ENCODE data around the gene TTC28. TPM values are rescaled to one million over a fixed set of nuclear protein-coding genes. Genes with fewer than 3 reads are reported as not detected.
"Not testable (repeated sequence)": the region's sequence is repeated elsewhere in the genome, so short reads cannot be mapped to it uniquely, and the experiment has no call there.

TTC28 gene
- total RNA-seq, 3 donors from 2014 or later = 0.66 to 0.90 (median 0.71) TPM

DNA sequence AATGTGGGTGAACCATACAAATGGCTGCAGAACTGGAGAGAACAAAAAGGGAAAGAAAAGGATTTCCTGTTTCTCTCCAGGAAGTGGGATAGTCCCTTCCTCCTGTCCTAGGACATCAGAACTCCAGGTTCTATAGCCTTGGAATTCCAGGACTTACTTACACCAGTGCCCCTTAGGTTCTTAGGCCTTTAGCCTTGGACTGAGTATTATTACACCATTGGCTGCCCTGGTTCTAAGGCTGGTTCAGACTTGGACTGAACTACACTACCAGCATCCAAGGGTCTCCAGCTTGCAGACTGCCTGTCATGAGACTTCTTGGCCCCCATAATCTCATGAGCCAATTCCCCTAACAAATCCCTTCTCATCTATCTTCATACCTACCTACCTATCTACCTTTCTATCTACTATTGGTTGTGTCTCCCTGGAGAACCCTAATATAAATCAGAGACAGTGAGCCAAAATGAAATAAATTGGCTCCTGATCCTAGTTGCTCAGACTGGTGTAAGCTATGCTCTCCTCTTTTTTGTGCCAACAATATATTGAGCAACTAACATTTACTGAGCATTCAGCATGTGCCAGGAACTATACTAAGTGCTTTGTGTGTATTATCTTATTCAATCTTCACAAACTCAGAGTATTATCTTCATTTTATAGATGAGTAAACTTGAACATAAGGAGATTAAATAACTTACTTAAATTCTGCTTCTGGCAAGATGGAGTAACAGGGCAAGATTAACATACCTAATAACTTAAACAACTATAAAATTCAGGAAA lies 303.7 kb downstream of the TTC28 start:
- no peaks in the 10 kb centered on the region for H3K27me3 Mint-ChIP-seq (ENCODE audit: low read depth)
- H3K9me3 Mint-ChIP-seq = peaks cover 3% of the 10 kb centered on the region
- no peak for ATAC-seq
- no peak for DNase-seq
- no peaks in the 10 kb centered on the region for H3K36me3 Mint-ChIP-seq (ENCODE audit: insufficient read depth)
- no peaks in the 10 kb centered on the region for H3K4me1 Mint-ChIP-seq (ENCODE audit: low read depth)
- H3K4me3 Mint-ChIP-seq = no peak overlapping the region

DNA sequence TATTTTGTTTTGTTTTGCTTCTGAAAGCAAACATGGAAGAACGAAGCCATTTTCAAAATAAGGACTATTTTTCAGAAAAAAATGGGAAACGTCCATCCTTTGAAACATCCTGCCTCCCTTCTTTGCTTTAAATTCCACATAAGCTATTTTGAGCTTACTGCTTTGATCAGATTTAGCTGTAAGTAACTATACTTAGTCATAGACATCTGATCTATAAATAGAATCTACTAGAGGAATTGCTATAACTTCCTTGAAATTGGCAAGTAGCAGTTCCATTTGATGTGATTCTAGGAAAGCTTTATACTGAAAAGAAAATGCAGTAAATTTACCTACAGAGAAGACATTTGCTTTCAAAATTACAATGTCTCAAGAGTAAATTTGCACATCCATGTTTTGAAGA lies 305.8 kb downstream of the TTC28 start:
- DNase-seq (no peak), ATAC-seq (no peak)
- H3K27me3 Mint-ChIP-seq (ENCODE audit: low read depth) = no peaks in the 10 kb centered on the region
- H3K4me3 Mint-ChIP-seq = no peak overlapping the region
- peaks cover 6% of the 10 kb centered on the region for H3K4me1 Mint-ChIP-seq (ENCODE audit: low read depth)
- peaks cover 3% of the 10 kb centered on the region for H3K9me3 Mint-ChIP-seq
- no peaks in the 10 kb centered on the region for H3K36me3 Mint-ChIP-seq (ENCODE audit: insufficient read depth)

DNA sequence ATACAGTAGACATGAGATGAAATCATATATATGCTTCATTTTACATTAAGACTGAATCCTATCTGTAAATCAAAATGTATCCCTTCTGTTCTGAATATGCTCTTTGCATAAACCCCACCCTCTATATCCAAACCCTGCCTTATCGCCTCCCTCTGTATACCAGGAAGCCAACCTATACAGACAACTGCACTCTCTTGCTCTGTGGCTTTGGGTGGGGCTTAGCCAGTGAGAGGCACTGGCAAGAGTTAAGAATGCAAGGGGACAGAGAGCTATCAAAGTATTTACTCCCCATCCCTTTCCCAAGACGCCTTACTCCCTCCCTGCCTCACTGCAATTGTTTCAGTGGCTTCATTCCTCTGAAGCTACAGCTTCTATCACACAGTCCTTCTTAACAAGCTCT lies 309.8 kb downstream of the TTC28 start:
- Mint-ChIP-seq H3K36me3 (ENCODE audit: insufficient read depth) (no peaks in the 10 kb centered on the region), H3K4me1 (ENCODE audit: low read depth) (peaks cover 6% of the 10 kb centered on the region), H3K9me3 (peaks cover 6% of the 10 kb centered on the region)

DNA sequence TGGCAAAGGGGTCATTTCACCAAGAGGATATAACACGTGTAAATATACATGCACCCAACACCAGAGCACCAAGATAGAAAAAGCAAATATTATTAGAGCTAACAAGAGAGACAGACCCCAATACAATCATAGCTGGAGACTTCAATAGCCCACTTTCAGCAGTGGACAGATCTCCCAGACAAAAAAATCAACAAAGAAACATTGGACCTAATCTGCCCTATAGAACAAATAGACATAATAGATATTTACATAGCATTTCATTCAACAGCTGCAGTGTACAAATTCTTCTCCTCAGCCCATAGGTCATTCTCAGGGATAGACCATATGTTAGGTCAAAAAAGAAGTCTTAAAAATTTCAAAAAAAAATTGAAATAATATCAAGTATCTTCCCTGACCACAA lies 312.8 kb downstream of the TTC28 start:
- no peak for DNase-seq
- Mint-ChIP-seq H3K4me3 (no peak overlapping the region), H3K27me3 (ENCODE audit: low read depth) (peaks cover 10% of the 10 kb centered on the region), H3K9me3 (peaks cover 19% of the 10 kb centered on the region), H3K4me1 (ENCODE audit: low read depth) (peaks cover 6% of the 10 kb centered on the region), H3K36me3 (ENCODE audit: insufficient read depth) (peaks cover 3% of the 10 kb centered on the region)
- ATAC-seq = no peak

More for the DNA sequence above, 309.8 kb downstream of the TTC28 start:
- ATAC-seq = no peak
- no peak for DNase-seq
- peaks cover 10% of the 10 kb centered on the region for H3K27me3 Mint-ChIP-seq (ENCODE audit: low read depth)
- no peak overlapping the region for H3K4me3 Mint-ChIP-seq

DNA sequence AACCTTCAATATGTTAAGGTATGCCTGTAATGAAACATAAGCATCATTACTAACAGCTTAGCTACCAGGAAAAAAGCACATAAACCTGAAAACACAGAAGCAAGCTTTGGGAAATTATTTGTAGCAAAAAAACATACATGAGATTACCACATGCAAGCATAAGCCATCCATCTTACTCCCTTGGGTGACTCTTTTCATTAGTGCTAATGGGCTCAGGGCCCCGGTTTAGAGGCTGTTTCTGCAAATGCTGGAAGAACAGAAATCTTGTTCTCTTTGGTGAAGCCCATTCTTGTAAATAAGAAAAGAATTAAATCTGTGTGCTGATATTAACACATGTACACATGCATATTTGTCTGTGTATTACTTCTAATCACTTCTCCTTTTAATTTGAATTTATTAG lies 314.3 kb downstream of the TTC28 start:
- Mint-ChIP-seq H3K9me3 (peaks cover 20% of the 10 kb centered on the region), H3K4me3 (no peak overlapping the region), H3K27me3 (ENCODE audit: low read depth) (peaks cover 10% of the 10 kb centered on the region), H3K4me1 (ENCODE audit: low read depth) (peaks cover 6% of the 10 kb centered on the region), H3K36me3 (ENCODE audit: insufficient read depth) (peaks cover 3% of the 10 kb centered on the region)
- DNase-seq (no peak), ATAC-seq (no peak)

DNA sequence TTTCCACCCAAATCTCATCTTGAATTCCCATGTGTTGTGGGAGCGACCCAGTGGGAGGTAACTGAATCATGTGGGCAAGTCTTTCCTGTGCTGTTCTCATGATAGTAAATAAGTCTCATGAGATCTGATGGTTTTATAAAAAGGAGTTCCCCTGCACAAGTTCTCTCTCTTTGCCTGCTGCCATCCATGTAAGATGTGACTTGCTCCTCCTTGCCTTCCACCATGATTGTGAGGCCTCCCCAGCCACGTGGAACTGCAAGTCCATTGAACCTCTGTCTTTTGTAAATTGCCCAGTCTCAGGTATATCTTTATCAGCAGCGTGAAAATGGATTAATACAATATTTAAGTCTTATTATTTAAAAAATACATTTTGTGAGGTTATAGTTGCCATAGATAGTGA lies 315.5 kb downstream of the TTC28 start:
- not testable (repeated sequence) for ATAC-seq; H3K36me3 Mint-ChIP-seq (ENCODE audit: insufficient read depth); H3K4me1 Mint-ChIP-seq (ENCODE audit: low read depth); DNase-seq; H3K4me3 Mint-ChIP-seq
- Mint-ChIP-seq H3K27me3 (ENCODE audit: low read depth) (peaks cover 10% of the 10 kb centered on the region), H3K9me3 (peaks cover 20% of the 10 kb centered on the region)

DNA sequence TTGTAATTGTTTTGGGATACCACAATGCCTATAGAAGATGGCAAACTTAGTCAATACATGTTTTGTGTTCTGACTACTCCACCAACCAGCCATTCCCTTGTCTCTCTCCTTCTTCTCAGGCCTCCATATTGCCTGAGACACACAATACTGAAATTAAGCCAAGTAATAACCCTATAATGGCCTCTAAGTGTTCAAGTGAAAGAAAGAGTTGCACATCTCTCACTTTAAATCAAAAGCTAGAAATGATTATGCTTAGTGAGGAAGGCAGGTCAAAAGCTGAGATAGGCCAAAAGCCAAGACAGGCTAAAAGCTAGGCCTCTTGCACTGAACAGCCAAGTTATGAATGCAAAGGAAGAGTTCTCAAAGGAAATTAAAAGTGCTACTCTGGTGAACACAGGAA lies 318.7 kb downstream of the TTC28 start:
- DNase-seq (no peak), ATAC-seq (no peak)
- Mint-ChIP-seq H3K36me3 (ENCODE audit: insufficient read depth) (peaks cover 3% of the 10 kb centered on the region), H3K4me3 (no peak overlapping the region), H3K27me3 (ENCODE audit: low read depth) (peaks cover 2% of the 10 kb centered on the region), H3K9me3 (peaks cover 14% of the 10 kb centered on the region), H3K4me1 (ENCODE audit: low read depth) (no peaks in the 10 kb centered on the region)

DNA sequence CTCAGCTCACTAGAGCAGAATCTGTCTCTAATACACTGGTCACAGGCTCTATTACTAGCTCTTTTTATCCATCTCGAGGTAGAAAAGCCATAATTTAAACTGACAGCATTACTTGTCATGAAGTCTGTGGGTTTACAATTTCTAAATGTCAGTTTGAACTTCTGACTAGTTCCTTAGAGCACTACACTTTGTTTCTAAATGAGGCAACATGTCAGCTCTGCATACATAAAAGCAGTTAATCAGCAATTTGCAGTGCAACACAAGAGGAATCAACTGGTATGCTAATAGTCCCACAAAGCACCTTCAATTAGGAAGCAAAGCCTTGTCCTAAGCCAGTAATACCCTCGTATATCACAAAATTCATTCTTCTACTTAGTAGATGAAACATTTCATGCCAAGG lies 321.3 kb downstream of the TTC28 start:
- Mint-ChIP-seq H3K36me3 (ENCODE audit: insufficient read depth) (peaks cover 3% of the 10 kb centered on the region), H3K4me1 (ENCODE audit: low read depth) (no peaks in the 10 kb centered on the region), H3K9me3 (peaks cover 11% of the 10 kb centered on the region), H3K27me3 (ENCODE audit: low read depth) (no peaks in the 10 kb centered on the region), H3K4me3 (no peak overlapping the region)
- no peak for ATAC-seq
- DNase-seq = no peak

DNA sequence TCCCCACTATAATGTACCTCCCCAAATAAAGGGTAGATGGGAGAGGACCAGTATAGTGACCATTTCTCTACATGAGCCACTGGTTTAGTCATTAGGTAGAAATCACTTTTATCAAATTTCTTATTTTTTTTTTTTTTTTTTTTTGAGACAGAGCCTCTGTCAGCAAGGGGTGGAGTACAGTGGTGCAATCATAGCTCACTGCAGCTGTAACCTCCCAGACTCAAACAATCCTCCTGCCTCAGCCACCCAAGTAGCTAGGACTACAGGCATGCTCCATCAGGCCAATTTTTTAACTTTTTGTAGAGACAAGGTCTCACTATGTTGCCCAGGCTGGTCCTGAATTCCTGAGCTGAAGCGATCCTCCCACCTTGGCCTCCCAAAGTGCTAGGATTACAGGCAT lies 322.4 kb downstream of the TTC28 start:
- ATAC-seq = no peak
- H3K27me3 Mint-ChIP-seq (ENCODE audit: low read depth) = no peaks in the 10 kb centered on the region

DNA sequence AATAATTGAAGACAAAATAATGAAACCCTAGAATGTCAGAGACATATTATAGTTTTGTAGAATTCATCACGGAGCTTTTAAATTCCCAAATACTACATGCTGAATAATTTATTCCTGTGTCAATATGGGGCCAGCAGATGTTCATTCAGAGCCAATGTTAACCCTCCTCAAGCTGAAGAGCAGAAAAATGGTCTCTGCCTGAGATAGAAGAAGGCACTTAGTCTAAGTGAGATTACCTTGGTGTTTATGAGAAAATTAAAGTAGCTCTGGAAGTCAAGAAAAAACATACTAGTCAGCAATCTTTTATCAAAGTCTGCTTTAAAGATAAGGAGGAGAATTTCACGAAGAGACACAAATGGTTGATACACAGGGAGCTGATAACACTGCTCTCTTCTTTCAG lies 328.2 kb downstream of the TTC28 start:
- H3K27me3 Mint-ChIP-seq (ENCODE audit: low read depth) = peaks cover 5% of the 10 kb centered on the region
- H3K36me3 Mint-ChIP-seq (ENCODE audit: insufficient read depth) = no peaks in the 10 kb centered on the region
- no peaks in the 10 kb centered on the region for H3K9me3 Mint-ChIP-seq
- ATAC-seq (no peak), DNase-seq (no peak)
- no peaks in the 10 kb centered on the region for H3K4me1 Mint-ChIP-seq (ENCODE audit: low read depth)
- no peak overlapping the region for H3K4me3 Mint-ChIP-seq

More for the DNA sequence above, 322.4 kb downstream of the TTC28 start:
- Mint-ChIP-seq H3K9me3 (peaks cover 4% of the 10 kb centered on the region), H3K4me1 (ENCODE audit: low read depth) (no peaks in the 10 kb centered on the region), H3K4me3 (no peak overlapping the region), H3K36me3 (ENCODE audit: insufficient read depth) (no peaks in the 10 kb centered on the region)
- no peak for DNase-seq

DNA sequence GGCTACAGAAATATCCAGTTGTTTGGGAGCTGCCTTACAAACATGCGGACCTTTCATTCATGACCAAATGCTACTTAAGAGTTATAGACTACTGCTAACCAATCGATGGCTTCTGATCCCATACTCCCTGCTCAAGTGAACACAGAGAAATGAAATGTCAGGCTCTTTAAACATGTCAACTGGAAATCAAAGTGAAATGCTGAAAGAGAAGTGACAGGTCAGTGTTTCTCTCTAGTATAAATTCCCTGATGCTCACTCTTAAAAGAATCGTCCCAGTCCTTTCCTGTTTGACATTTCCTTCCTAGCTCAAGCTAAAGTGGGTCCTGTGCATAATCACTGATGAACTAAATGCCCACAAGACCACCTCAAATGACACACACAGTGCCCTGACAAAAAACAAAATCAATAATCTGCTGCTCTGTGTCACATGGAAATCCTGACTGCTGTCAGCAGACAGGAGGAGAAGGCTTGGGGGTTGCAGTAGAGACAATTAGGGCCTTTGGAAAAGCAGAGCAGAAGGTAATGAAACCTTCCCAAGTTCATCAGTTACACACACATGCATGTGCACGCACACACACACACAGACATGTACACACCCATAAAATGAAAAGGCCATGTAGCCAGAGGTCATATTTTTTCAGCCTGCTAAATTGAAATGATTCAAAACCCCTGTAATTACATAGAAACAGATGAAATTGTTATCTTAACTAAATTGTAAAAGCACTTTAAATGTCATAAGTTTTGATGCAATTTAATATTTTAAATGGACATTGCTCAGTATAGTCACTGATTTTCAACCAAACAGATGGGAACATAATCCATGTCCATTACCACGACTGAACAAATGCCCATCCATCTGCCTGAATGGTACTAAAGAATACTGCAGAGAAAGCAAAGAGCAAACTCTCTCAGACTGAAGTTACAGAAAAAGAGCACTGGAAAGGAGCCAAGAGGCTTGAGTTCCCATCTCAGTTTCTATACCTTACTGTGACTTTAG lies 330.7 kb downstream of the TTC28 start:
- no peak overlapping the region for H3K4me3 Mint-ChIP-seq
- no peaks in the 10 kb centered on the region for H3K36me3 Mint-ChIP-seq (ENCODE audit: insufficient read depth)
- H3K4me1 Mint-ChIP-seq (ENCODE audit: low read depth) = no peaks in the 10 kb centered on the region
- no peak for ATAC-seq
- no peaks in the 10 kb centered on the region for H3K9me3 Mint-ChIP-seq
- peaks cover 5% of the 10 kb centered on the region for H3K27me3 Mint-ChIP-seq (ENCODE audit: low read depth)
- no peak for DNase-seq

DNA sequence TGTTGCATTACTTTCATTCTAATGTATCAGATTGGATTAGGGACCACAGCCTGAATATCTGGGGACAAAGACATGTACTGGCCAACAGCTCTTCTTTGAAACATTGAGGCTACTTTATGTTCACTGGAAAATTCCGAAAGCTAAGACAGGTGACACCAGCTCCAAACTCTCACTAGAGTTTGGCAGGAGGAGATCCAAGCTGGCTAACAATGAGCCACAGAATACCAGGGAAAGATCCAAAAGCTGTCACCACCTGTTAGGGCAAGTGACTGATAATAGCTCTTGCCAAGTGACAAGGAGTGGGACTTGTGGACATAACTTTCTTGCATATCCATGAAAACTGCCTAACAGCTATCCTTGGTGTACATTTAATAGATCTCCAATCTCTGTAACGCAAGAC lies 333.3 kb downstream of the TTC28 start:
- Mint-ChIP-seq H3K4me1 (ENCODE audit: low read depth) (no peaks in the 10 kb centered on the region), H3K36me3 (ENCODE audit: insufficient read depth) (no peaks in the 10 kb centered on the region), H3K9me3 (no peaks in the 10 kb centered on the region), H3K27me3 (ENCODE audit: low read depth) (peaks cover 5% of the 10 kb centered on the region), H3K4me3 (no peak overlapping the region)
- no peak for ATAC-seq
- no peak for DNase-seq

DNA sequence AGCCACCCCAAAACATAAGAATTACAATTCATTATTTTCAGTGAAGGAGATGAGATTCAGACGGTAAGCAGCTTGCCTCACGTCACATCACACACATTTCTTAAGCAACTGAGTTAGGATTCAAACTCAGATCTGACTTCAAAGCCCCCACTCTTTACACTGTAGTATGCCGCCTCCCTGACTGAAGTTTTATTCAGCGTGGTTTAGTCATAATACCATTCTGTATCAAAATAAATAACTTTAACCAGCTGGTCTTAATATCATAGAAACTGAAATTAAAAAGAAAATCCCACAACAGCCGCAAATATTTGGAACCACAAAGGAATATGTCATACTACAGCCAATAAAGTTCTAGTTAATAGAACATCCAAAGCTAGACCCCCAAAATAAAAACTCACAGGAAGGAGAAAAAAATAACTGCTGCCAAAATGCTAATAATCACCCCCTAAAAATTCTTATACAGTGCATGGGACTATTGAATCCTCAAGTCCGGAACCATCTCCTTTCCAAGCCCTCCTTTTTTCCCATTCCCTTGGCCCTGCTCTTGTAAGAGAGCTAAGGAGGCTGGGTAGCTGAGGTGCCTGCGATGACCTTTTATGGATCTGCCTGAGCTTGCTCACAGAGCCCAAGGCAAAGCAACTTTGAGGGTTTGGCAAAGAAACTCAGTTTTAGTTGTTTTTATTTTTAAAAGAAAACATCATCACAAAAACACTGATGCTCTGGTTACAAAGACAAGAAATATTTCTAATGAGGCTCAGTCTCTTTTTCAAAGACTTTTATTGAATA lies 334.5 kb downstream of the TTC28 start:
- Mint-ChIP-seq H3K9me3 (no peaks in the 10 kb centered on the region), H3K4me3 (no peak overlapping the region), H3K36me3 (ENCODE audit: insufficient read depth) (no peaks in the 10 kb centered on the region), H3K27me3 (ENCODE audit: low read depth) (peaks cover 8% of the 10 kb centered on the region), H3K4me1 (ENCODE audit: low read depth) (no peaks in the 10 kb centered on the region)
- DNase-seq (no peak), ATAC-seq (no peak)

DNA sequence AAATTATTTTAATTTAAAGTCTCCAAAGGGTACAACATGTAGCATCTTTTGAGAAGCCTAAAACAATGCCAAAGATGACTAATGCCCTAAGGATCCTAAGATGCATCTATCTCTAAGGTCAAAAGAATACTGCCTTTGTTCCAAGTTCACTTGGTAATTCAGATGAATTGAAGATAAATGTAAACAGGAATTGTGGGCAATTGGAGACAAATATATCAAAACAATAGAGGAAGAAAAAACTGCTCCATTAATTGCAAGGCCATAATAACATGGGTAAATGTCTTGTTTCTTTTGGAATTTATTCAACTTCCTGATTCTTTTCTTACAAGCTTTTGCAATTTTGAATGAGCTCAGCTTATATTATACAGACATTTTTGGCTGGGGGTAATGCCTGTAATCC lies 338.6 kb downstream of the TTC28 start:
- H3K27me3 Mint-ChIP-seq (ENCODE audit: low read depth) = peaks cover 11% of the 10 kb centered on the region
- H3K4me3 Mint-ChIP-seq = no peak overlapping the region
- no peaks in the 10 kb centered on the region for H3K4me1 Mint-ChIP-seq (ENCODE audit: low read depth)
- H3K9me3 Mint-ChIP-seq = no peaks in the 10 kb centered on the region
- no peaks in the 10 kb centered on the region for H3K36me3 Mint-ChIP-seq (ENCODE audit: insufficient read depth)
- no peak for ATAC-seq
- DNase-seq = no peak

Measured in activated T-cell treated with anti-CD3 and anti-CD28 coated beads, Interleukin-2, amount 50 U/mL, for 4 hours (primary cell).